ENCODE results near the gene KRTAP10-1.

Gene KRTAP10-1

GRCh38 chr21:44549525-44550211 is 9.7 kb upstream of the KRTAP10-1 start:
- DNase-seq (ENCODE audit: extremely low spot score), result no peak
- TF ChIP-seq ARNT (IDR thresholded peaks at IDR 0.05) (no peak), FOXA1 (IDR thresholded peaks at IDR 0.05) (no peak), FOXM1 (IDR thresholded peaks at IDR 0.05; ENCODE audit: borderline replicate concordance) (no peak), FOXK2 (IDR thresholded peaks at IDR 0.05) (no peak), CTBP1 (IDR thresholded peaks at IDR 0.05; ENCODE audit: borderline replicate concordance) (no peak), HDGF (IDR thresholded peaks at IDR 0.05; ENCODE audit: borderline replicate concordance) (no peak), ZNF384 (IDR thresholded peaks at IDR 0.05) (no peak), L3MBTL2 (conservative IDR thresholded peaks at IDR 0.05) (no peak), LEF1 (IDR thresholded peaks at IDR 0.05; ENCODE audit: borderline replicate concordance) (no peak), SUZ12 (IDR thresholded peaks at IDR 0.05) (no peak), TARDBP (IDR thresholded peaks at IDR 0.05) (no peak), PKNOX1 (IDR thresholded peaks at IDR 0.05) (no peak)
- CTCF ChIA-PET, result no interaction called here
- POLR2A ChIA-PET, result no interaction called here

- no peak for DNase-seq (ENCODE audit: extremely low spot score)
- ChIA-PET CTCF (no interaction called here), POLR2A (no interaction called here)
- no peak for TF ChIP-seq FOXM1 (IDR thresholded peaks at IDR 0.05; ENCODE audit: borderline replicate concordance)
- no peak for TF ChIP-seq SUZ12 (IDR thresholded peaks at IDR 0.05)
- TF ChIP-seq ARNT (IDR thresholded peaks at IDR 0.05), result no peak
- TF ChIP-seq L3MBTL2 (conservative IDR thresholded peaks at IDR 0.05), result no peak
Observed at GRCh38 chr21:44548922-44549321, 8.9 kb upstream of the KRTAP10-1 start.

- TF ChIP-seq SP1 (IDR thresholded peaks at IDR 0.05), result no peak
- no peak for TF ChIP-seq ARNT (IDR thresholded peaks at IDR 0.05)
- no peak for TF ChIP-seq HDGF (IDR thresholded peaks at IDR 0.05; ENCODE audit: borderline replicate concordance)
- no peak for TF ChIP-seq ELF4 (IDR thresholded peaks at IDR 0.05)
- TF ChIP-seq ZNF384 (IDR thresholded peaks at IDR 0.05), result no peak
- no peak for TF ChIP-seq PKNOX1 (IDR thresholded peaks at IDR 0.05)
- no peak for TF ChIP-seq FOXK2 (IDR thresholded peaks at IDR 0.05)
- TF ChIP-seq CTBP1 (IDR thresholded peaks at IDR 0.05; ENCODE audit: borderline replicate concordance), result no peak
- TF ChIP-seq LEF1 (IDR thresholded peaks at IDR 0.05; ENCODE audit: borderline replicate concordance), result no peak
- TF ChIP-seq BHLHE40 (IDR thresholded peaks at IDR 0.05; ENCODE audit: borderline replicate concordance), result no peak
- no peak for TF ChIP-seq SUZ12 (IDR thresholded peaks at IDR 0.05)
- no peak for TF ChIP-seq NFRKB (IDR thresholded peaks at IDR 0.05)
- no peak for TF ChIP-seq L3MBTL2 (conservative IDR thresholded peaks at IDR 0.05)
- TF ChIP-seq FOXM1 (IDR thresholded peaks at IDR 0.05; ENCODE audit: borderline replicate concordance), result no peak
- POLR2A ChIA-PET, result no interaction called here
- DNase-seq (ENCODE audit: extremely low spot score), result no peak
- CTCF ChIA-PET, result no interaction called here
Observed at GRCh38 chr21:44548381-44548780, 8.4 kb upstream of the KRTAP10-1 start.

- no peak for DNase-seq (ENCODE audit: extremely low spot score)
- POLR2A ChIA-PET, result no interaction called here
- TF ChIP-seq ELF4 (IDR thresholded peaks at IDR 0.05), result no peak
- TF ChIP-seq ARNT (IDR thresholded peaks at IDR 0.05), result no peak
- no peak for TF ChIP-seq FOXM1 (IDR thresholded peaks at IDR 0.05; ENCODE audit: borderline replicate concordance)
- TF ChIP-seq PKNOX1 (IDR thresholded peaks at IDR 0.05), result no peak
- no peak for TF ChIP-seq L3MBTL2 (conservative IDR thresholded peaks at IDR 0.05)
- TF ChIP-seq CTBP1 (IDR thresholded peaks at IDR 0.05; ENCODE audit: borderline replicate concordance), result no peak
- TF ChIP-seq BHLHE40 (IDR thresholded peaks at IDR 0.05; ENCODE audit: borderline replicate concordance), result no peak
- no peak for TF ChIP-seq NFRKB (IDR thresholded peaks at IDR 0.05)
- no peak for TF ChIP-seq FOXK2 (IDR thresholded peaks at IDR 0.05)
- no peak for TF ChIP-seq SUZ12 (IDR thresholded peaks at IDR 0.05)
- no peak for TF ChIP-seq FOXA1 (IDR thresholded peaks at IDR 0.05)
- no peak for TF ChIP-seq HDGF (IDR thresholded peaks at IDR 0.05; ENCODE audit: borderline replicate concordance)
- TF ChIP-seq LEF1 (IDR thresholded peaks at IDR 0.05; ENCODE audit: borderline replicate concordance), result no peak
- no peak for TF ChIP-seq SP1 (IDR thresholded peaks at IDR 0.05)
- TF ChIP-seq TARDBP (IDR thresholded peaks at IDR 0.05), result no peak
- CTCF ChIA-PET, result no interaction called here
Observed at GRCh38 chr21:44547656-44548331, 7.8 kb upstream of the KRTAP10-1 start.

GRCh38 chr21:44544566-44544965 is 4.6 kb upstream of the KRTAP10-1 start:
- ChIA-PET CTCF (no interaction called here), POLR2A (no interaction called here)
- DNase-seq (ENCODE audit: extremely low spot score), result no peak
- TF ChIP-seq LEF1 (IDR thresholded peaks at IDR 0.05; ENCODE audit: borderline replicate concordance) (no peak), NFRKB (IDR thresholded peaks at IDR 0.05) (no peak), SUZ12 (IDR thresholded peaks at IDR 0.05) (no peak), FOXM1 (IDR thresholded peaks at IDR 0.05; ENCODE audit: borderline replicate concordance) (no peak), CTBP1 (IDR thresholded peaks at IDR 0.05; ENCODE audit: borderline replicate concordance) (no peak), ELF4 (IDR thresholded peaks at IDR 0.05) (no peak), SP1 (IDR thresholded peaks at IDR 0.05) (no peak), FOXK2 (IDR thresholded peaks at IDR 0.05) (no peak), HDGF (IDR thresholded peaks at IDR 0.05; ENCODE audit: borderline replicate concordance) (no peak), FOXA1 (IDR thresholded peaks at IDR 0.05) (no peak)

GRCh38 chr21:44542716-44543115 is 2.7 kb upstream of the KRTAP10-1 start:
- ChIA-PET CTCF (no interaction called here), POLR2A (no interaction called here)
- DNase-seq (ENCODE audit: extremely low spot score), result no peak
- TF ChIP-seq ARNT (IDR thresholded peaks at IDR 0.05) (no peak), SUZ12 (IDR thresholded peaks at IDR 0.05) (no peak), SP1 (IDR thresholded peaks at IDR 0.05) (no peak), FOXA1 (IDR thresholded peaks at IDR 0.05) (no peak), BHLHE40 (IDR thresholded peaks at IDR 0.05; ENCODE audit: borderline replicate concordance) (no peak), TARDBP (IDR thresholded peaks at IDR 0.05) (no peak)

All from HEK293T (cell line).